Liver (tissue), 9 donors: ENCODE results near the gene CHMP1A. TPM values are rescaled to one million over a fixed set of nuclear protein-coding genes. Genes with fewer than 3 reads are reported as not detected.

Experiments used
- DNase-seq: peaks from one replicate; pipeline ENCODE4 v3.0.0-alpha.2; 2017; ENCODE audit warnings: low spot score
- H3K27ac ChIP-seq, 2 donors: one replicate each; pipeline ENCODE4 v1.7.0; 2013; ENCODE audit warnings: inconsistent platforms in 2 of 2, low read length in 2 of 2, control low read depth in 1 of 2, low read depth in 1 of 2, mild to moderate bottlenecking in 1 of 2
- H3K27me3 ChIP-seq, 4 donors: one replicate each; pipeline versions ENCODE4 v1.6.1 to v1.7.0; 2013; ENCODE audit warnings: low read length in 3 of 4, inconsistent platforms in 1 of 4, mild to moderate bottlenecking in 1 of 4, moderate library complexity in 1 of 4; ENCODE audit not compliant: control insufficient read depth in 4 of 4, insufficient read depth in 4 of 4
- H3K36me3 ChIP-seq, 4 donors: one replicate each; pipeline versions ENCODE4 v1.6.1 to v1.7.0; 2013; ENCODE audit warnings: low read length in 3 of 4, mild to moderate bottlenecking in 3 of 4, low read depth in 1 of 4, moderate library complexity in 1 of 4; ENCODE audit not compliant: control insufficient read depth in 4 of 4, insufficient read depth in 3 of 4
- H3K4me1 ChIP-seq, 4 donors: one replicate each; pipeline versions ENCODE4 v1.6.1 to v1.7.0; 2013; ENCODE audit warnings: low read length in 3 of 4, mild to moderate bottlenecking in 3 of 4, moderate library complexity in 1 of 4; ENCODE audit not compliant: control insufficient read depth in 4 of 4, insufficient read depth in 4 of 4
- H3K4me3 ChIP-seq, 3 donors: one replicate each; pipeline versions ENCODE4 v1.6.1 to v1.7.0; 2013; ENCODE audit warnings: low read length in 3 of 3, control low read depth in 1 of 3, low read depth in 1 of 3, mild to moderate bottlenecking in 1 of 3
- H3K9ac ChIP-seq, 2 donors: one replicate each; pipeline ENCODE4 v1.7.0; 2013; ENCODE audit warnings: low read length in 2 of 2, mild to moderate bottlenecking in 2 of 2, moderate library complexity in 2 of 2, control low read depth in 1 of 2, low read depth in 1 of 2
- H3K9me3 ChIP-seq, 4 donors: one replicate each; pipeline versions ENCODE4 v1.6.1 to v1.7.0; 2013; ENCODE audit warnings: low read length in 3 of 4; ENCODE audit not compliant: control insufficient read depth in 4 of 4
- EGR1 ChIP-seq, 2 donors: IDR thresholded peaks; 2 replicates each; pipeline ENCODE4 v1.6.1; 2016 to 2018; ENCODE audit warnings: antibody characterized with exemption in 2 of 2, low read depth in 2 of 2
- FOXA1 ChIP-seq: IDR thresholded peaks from 2 replicates; pipeline ENCODE4 v1.6.1; 2016; ENCODE audit warnings: antibody characterized with exemption
- FOXA2 ChIP-seq: IDR thresholded peaks from 2 replicates; pipeline ENCODE4 v1.6.1; 2016; ENCODE audit warnings: antibody characterized with exemption
- GABPA ChIP-seq, 2 donors: IDR thresholded peaks in 1 of 2; conservative IDR thresholded peaks in 1 of 2; 2 replicates each; pipeline ENCODE4 v1.6.1; 2016; ENCODE audit warnings: antibody characterized with exemption in 2 of 2, mild to moderate bottlenecking in 1 of 2, moderate library complexity in 1 of 2
- HNF4A ChIP-seq, 2 donors: conservative IDR thresholded peaks; 2 replicates each; pipeline ENCODE4 v1.6.1; 2016; ENCODE audit warnings: antibody characterized with exemption in 2 of 2, mild to moderate bottlenecking in 2 of 2
- HNF4G ChIP-seq: IDR thresholded peaks from 2 replicates; pipeline ENCODE4 v1.6.1; 2016; ENCODE audit warnings: antibody characterized with exemption
- JUND ChIP-seq, 2 donors: IDR thresholded peaks; 2 replicates each; pipeline ENCODE4 v1.6.1; 2016; ENCODE audit warnings: antibody characterized with exemption in 2 of 2
- MAX ChIP-seq: IDR thresholded peaks from 2 replicates; pipeline ENCODE4 v1.6.1; 2016; ENCODE audit warnings: antibody characterized with exemption
- NR2F2 ChIP-seq: IDR thresholded peaks from 2 replicates; pipeline ENCODE4 v1.6.1; 2016; ENCODE audit warnings: antibody characterized with exemption
- RAD21 ChIP-seq, 2 donors: IDR thresholded peaks; 2 replicates each; pipeline ENCODE4 v1.6.1; 2016; ENCODE audit warnings: antibody characterized with exemption in 2 of 2, mild to moderate bottlenecking in 2 of 2
- RXRA ChIP-seq, 2 donors: IDR thresholded peaks; 2 replicates each; pipeline ENCODE4 v1.6.1; 2017 to 2018; ENCODE audit warnings: antibody characterized with exemption in 2 of 2, mild to moderate bottlenecking in 1 of 2
- SP1 ChIP-seq: IDR thresholded peaks from 2 replicates; pipeline ENCODE4 v1.6.1; 2018; ENCODE audit warnings: antibody characterized with exemption, mild to moderate bottlenecking
- TAF1 ChIP-seq: conservative IDR thresholded peaks from 2 replicates; pipeline ENCODE4 v1.6.1; 2016; ENCODE audit warnings: antibody characterized with exemption, mild to moderate bottlenecking
- YY1 ChIP-seq: IDR thresholded peaks from 2 replicates; pipeline ENCODE4 v1.6.1; 2016; ENCODE audit warnings: antibody characterized with exemption, mild to moderate bottlenecking
- ZBTB33 ChIP-seq: IDR thresholded peaks from 2 replicates; pipeline ENCODE4 v1.6.1; 2016; ENCODE audit warnings: antibody characterized with exemption
- WGBS: extraction: QIAGEN DNeasy Blood & Tissue Kit; methylation state at CpG from one replicate; pipeline ENCODE4 v1.1.7; 2013; 5-methylcytosine and 5-hydroxymethylcytosine counted together
- polyA plus RNA-seq, 2 donors: library from polyadenylated mRNA; stranded (reverse) in 1 of 2; unstranded in 1 of 2; fragments of 200-250 nt in 1 of 2; fragments of >200 nt in 1 of 2; fragmentation: Nextera tagmentation in 1 of 2; extraction: Ambion mirVana in 1 of 2; gene quantifications; one replicate each; pipeline versions ENCODE4 v1.2.1 to v1.2.3, GENCODE V29; 2013 to 2015
- total RNA-seq, 2 donors: library from RNA; depleted of rRNA; stranded (reverse); fragments of >200 nt; gene quantifications; one replicate each; pipeline ENCODE4 v1.2.3, GENCODE V29; 2014
- TF ChIP-seq, protein P1 (sequence below): IDR thresholded peaks from 2 replicates; pipeline ENCODE4 v1.6.1; 2016; ENCODE audit warnings: antibody characterized with exemption
- TF ChIP-seq, protein P2 (sequence below): fragments of 150-350 bp; IDR thresholded peaks from 2 replicates; pipeline ENCODE4 v1.5.1; 2017; ENCODE audit warnings: improper control_type of control experiment, low read depth, low read length; ENCODE audit not compliant: missing input control
- TF ChIP-seq, protein P3 (sequence below): IDR thresholded peaks from 2 replicates; pipeline ENCODE4 v1.6.1; 2016; ENCODE audit warnings: antibody characterized with exemption, mild to moderate bottlenecking
- donor health status: healthy.
- donor health status: healthy.
- donor health status: healthy.
- donor health status: healthy.
- donor health status: healthy.

The CHMP1A gene
- total and polyA plus RNA-seq, 4 donors, result 25.7 to 36.7 (median 32.3) TPM

- H3K4me3 ChIP-seq, result no peak overlapping the region
- H3K9ac ChIP-seq, result no peak overlapping the region
- no peak overlapping the region for H3K27ac ChIP-seq
- no peaks in the 10 kb centered on the region for H3K9me3 ChIP-seq
- peaks cover 8 to 27% (median 17%) of the 10 kb centered on the region in 4 donors for H3K36me3 ChIP-seq
- H3K4me1 ChIP-seq, result peaks cover 6 to 26% (median 14%) of the 10 kb centered on the region in 4 donors
- TF ChIP-seq SP1 (no peak), JUND (IDR thresholded peaks at IDR 0.05) (no peak), FOXA2 (no peak)
- TF ChIP-seq, protein P1, sequence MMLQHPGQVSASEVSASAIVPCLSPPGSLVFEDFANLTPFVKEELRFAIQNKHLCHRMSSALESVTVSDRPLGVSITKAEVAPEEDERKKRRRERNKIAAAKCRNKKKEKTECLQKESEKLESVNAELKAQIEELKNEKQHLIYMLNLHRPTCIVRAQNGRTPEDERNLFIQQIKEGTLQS, result no peak
- TF ChIP-seq, protein P2, sequence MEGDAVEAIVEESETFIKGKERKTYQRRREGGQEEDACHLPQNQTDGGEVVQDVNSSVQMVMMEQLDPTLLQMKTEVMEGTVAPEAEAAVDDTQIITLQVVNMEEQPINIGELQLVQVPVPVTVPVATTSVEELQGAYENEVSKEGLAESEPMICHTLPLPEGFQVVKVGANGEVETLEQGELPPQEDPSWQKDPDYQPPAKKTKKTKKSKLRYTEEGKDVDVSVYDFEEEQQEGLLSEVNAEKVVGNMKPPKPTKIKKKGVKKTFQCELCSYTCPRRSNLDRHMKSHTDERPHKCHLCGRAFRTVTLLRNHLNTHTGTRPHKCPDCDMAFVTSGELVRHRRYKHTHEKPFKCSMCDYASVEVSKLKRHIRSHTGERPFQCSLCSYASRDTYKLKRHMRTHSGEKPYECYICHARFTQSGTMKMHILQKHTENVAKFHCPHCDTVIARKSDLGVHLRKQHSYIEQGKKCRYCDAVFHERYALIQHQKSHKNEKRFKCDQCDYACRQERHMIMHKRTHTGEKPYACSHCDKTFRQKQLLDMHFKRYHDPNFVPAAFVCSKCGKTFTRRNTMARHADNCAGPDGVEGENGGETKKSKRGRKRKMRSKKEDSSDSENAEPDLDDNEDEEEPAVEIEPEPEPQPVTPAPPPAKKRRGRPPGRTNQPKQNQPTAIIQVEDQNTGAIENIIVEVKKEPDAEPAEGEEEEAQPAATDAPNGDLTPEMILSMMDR, result no peak
- H3K27me3 ChIP-seq, result no peaks in the 10 kb centered on the region
- DNase-seq, result no peak
- 93% methylated on average over 19 of the region's 19 CpGs for WGBS
Measured at GRCh38 chr16:89697161-89697615, 39.7 kb upstream of the CHMP1A start.

- no peak overlapping the region for H3K9ac ChIP-seq
- peaks cover 5 to 23% (median 13%) of the 10 kb centered on the region in 4 donors for H3K4me1 ChIP-seq
- H3K9me3 ChIP-seq, result no peaks in the 10 kb centered on the region
- WGBS, result 77% methylated on average over 18 of the region's 18 CpGs
- no peak overlapping the region for H3K27ac ChIP-seq
- H3K4me3 ChIP-seq, result no peak overlapping the region
- no peak for TF ChIP-seq MAX
- TF ChIP-seq HNF4A (conservative IDR thresholded peaks at IDR 0.05), result no peak
- no peak for TF ChIP-seq FOXA1
- no peak for TF ChIP-seq SP1
- TF ChIP-seq, protein P2, result no peak
- TF ChIP-seq TAF1, result no peak
- no peak for TF ChIP-seq JUND (IDR thresholded peaks at IDR 0.05)
- TF ChIP-seq, protein P1, result no peak
- TF ChIP-seq HNF4G, result no peak
- TF ChIP-seq, protein P3, sequence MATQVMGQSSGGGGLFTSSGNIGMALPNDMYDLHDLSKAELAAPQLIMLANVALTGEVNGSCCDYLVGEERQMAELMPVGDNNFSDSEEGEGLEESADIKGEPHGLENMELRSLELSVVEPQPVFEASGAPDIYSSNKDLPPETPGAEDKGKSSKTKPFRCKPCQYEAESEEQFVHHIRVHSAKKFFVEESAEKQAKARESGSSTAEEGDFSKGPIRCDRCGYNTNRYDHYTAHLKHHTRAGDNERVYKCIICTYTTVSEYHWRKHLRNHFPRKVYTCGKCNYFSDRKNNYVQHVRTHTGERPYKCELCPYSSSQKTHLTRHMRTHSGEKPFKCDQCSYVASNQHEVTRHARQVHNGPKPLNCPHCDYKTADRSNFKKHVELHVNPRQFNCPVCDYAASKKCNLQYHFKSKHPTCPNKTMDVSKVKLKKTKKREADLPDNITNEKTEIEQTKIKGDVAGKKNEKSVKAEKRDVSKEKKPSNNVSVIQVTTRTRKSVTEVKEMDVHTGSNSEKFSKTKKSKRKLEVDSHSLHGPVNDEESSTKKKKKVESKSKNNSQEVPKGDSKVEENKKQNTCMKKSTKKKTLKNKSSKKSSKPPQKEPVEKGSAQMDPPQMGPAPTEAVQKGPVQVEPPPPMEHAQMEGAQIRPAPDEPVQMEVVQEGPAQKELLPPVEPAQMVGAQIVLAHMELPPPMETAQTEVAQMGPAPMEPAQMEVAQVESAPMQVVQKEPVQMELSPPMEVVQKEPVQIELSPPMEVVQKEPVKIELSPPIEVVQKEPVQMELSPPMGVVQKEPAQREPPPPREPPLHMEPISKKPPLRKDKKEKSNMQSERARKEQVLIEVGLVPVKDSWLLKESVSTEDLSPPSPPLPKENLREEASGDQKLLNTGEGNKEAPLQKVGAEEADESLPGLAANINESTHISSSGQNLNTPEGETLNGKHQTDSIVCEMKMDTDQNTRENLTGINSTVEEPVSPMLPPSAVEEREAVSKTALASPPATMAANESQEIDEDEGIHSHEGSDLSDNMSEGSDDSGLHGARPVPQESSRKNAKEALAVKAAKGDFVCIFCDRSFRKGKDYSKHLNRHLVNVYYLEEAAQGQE, result no peak
- no peak for TF ChIP-seq RXRA (IDR thresholded peaks at IDR 0.05)
- TF ChIP-seq FOXA2, result no peak
- TF ChIP-seq RAD21 (IDR thresholded peaks at IDR 0.05), result no peak
- no peak for TF ChIP-seq EGR1 (IDR thresholded peaks at IDR 0.05; ENCODE audit: low read depth in 2 of 2)
- TF ChIP-seq NR2F2, result no peak
- TF ChIP-seq ZBTB33, result no peak
- TF ChIP-seq YY1, result no peak
- TF ChIP-seq GABPA (IDR thresholded peaks at IDR 0.05 in 1 of 2, conservative IDR thresholded peaks at IDR 0.05 in 1 of 2), result no peak
- H3K27me3 ChIP-seq, result no peaks in the 10 kb centered on the region
- peaks cover 8 to 30% (median 20%) of the 10 kb centered on the region in 4 donors for H3K36me3 ChIP-seq
- DNase-seq, result no peak
Measured at GRCh38 chr16:89696670-89697128, 39.2 kb upstream of the CHMP1A start.
